WI38 (cell line): Measurements from ENCODE around the gene SYNE4.

Source experiments
- H3K4me3 ChIP-seq: 2 replicates; pipeline ENCODE4 v1.5.1; 2011; ENCODE audit warnings: low read depth, mild to moderate bottlenecking, control low read depth, low read length
- CTCF ChIP-seq: IDR thresholded peaks from 2 replicates; pipeline ENCODE4 v1.5.1; 2012; ENCODE audit warnings: low read depth, mild to moderate bottlenecking, control low read depth, low read length

Gene SYNE4, protein sequence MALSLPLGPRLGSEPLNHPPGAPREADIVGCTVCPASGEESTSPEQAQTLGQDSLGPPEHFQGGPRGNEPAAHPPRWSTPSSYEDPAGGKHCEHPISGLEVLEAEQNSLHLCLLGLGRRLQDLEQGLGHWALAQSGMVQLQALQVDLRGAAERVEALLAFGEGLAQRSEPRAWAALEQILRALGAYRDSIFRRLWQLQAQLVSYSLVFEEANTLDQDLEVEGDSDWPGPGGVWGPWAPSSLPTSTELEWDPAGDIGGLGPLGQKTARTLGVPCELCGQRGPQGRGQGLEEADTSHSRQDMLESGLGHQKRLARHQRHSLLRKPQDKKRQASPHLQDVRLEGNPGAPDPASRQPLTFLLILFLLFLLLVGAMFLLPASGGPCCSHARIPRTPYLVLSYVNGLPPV

DNA sequence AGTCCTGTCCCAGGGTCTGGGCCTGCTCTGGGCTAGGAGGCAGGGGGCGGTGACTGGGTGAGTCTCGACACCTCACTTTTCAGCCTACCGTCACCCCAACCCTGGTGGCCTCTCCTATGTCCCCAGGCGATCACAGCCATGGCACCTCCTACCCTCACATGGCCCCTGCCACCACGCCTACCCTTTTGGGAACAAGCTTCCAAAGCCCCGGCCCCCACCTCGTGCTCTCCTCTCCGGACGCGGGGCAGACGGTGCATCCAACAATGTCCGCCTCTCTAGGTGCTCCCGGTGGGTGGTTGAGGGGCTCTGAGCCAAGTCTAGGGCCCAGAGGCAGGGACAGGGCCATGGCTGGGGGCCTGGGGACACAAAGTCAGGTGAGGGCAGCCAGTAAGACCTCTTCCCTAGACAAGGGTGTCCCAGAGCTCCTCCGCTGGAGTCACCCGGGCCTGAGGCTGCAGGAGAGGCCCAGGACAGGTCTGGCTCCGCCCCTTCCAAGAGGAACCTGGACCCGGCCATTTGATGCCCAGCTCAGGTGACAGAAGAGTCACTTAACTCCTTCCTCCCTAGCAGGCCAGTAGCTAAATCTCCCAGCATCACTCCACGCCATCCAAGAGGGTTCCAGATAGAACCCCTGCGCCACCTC is at the start of gene SYNE4:
Gene SYNE4 (minus strand): TSS at position 478 of the 643 bp plus-strand sequence. CDS start 132 bp downstream, at position 346.
- no peak for TF ChIP-seq CTCF
- H3K4me3 ChIP-seq, result peak within 1 kb of the TSS; percentile 44

DNA sequence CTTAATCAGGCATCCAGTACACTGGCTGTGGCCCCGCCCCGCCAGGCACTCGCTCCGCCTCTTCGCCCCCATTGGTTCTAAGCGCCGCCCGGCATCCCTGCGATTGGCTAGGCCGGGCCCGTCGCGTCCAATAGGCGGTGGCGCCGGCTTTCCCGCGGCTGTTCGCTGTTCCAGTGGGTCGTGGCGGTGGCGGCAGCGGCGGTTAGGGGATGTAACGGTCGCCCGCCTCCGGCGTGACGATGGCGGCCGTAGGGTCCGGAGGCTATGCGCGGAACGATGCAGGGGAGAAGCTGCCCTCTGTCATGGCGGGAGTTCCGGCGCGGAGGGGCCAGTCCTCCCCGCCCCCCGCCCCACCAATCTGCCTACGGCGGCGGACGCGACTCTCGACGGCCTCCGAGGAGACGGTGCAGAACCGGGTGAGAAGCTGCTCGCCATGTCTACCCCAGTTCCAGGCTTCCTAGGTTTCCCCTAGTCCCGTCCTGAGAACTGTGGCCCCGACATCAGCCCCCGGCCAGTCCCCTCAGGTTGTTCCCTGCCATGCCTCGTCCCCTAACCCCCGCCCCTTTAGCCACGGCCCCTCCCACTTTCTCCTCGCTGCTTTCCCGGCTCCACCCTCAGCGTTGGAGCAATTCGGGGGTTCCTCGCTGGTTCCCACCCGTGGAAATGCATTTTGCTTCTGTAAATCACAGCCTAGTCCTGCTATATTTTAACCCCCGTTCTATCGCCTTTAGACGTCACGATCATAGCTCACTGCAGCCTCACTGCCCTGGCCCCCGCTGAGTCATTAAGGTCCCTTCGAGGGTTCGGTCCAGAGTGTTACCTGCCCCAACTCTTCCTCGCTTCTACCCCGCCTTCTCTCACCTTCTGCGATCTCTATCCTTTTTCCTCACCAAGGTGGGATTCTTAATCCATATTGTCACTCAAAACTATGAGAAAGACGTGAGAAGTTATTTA is 46.4 kb upstream of the SYNE4 start, which contains the start of gene WDR62:
Gene WDR62 (plus strand): TSS at position 165 of the 954 bp plus-strand sequence. CDS start 75 bp downstream, at position 240.
- TF ChIP-seq CTCF, result no peak

GRCh38 chr19:36054119-36054732 is 45.6 kb upstream of the SYNE4 start, which contains the start of gene THAP8:
TSS of gene THAP8 (minus strand) at chr19:36054285. CDS start at chr19:36054217, 68 bp downstream.
- TF ChIP-seq CTCF, result peak; percentile 38; the same call in 1 of the 2 replicates
- H3K4me3 ChIP-seq, result peak within 1 kb of the TSS; percentile 82

More for the DNA sequence above, 46.4 kb upstream of the SYNE4 start, which contains the start of gene WDR62:
- H3K4me3 ChIP-seq, result peak within 1 kb of the TSS; percentile 82

- TF ChIP-seq CTCF, result no peak
- H3K4me3 ChIP-seq, result no peak overlapping the region
Measured at GRCh38 chr19:36051637-36052036, 43.0 kb upstream of the SYNE4 start.

DNA sequence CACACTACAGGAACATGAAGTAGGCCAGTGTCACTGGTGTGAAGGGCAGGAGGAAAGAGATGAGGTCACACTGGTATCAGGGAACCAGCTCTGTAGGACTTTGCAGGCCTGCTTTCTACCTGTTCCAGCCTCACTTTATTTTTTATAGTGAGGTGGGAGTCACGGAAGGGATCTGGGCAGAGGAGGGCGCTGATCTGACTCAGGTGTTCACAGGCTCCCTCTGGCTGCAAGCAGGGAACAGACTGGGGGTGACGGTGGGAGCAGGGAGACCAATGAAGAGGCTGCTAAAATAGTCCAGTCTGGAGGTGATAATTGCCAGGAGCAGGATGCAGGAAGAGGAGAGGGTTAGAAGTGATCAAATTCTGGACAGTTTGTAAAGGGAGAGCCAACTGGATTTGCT is 42.6 kb upstream of the SYNE4 start:
- no peak overlapping the region for H3K4me3 ChIP-seq
- TF ChIP-seq CTCF, result no peak

DNA sequence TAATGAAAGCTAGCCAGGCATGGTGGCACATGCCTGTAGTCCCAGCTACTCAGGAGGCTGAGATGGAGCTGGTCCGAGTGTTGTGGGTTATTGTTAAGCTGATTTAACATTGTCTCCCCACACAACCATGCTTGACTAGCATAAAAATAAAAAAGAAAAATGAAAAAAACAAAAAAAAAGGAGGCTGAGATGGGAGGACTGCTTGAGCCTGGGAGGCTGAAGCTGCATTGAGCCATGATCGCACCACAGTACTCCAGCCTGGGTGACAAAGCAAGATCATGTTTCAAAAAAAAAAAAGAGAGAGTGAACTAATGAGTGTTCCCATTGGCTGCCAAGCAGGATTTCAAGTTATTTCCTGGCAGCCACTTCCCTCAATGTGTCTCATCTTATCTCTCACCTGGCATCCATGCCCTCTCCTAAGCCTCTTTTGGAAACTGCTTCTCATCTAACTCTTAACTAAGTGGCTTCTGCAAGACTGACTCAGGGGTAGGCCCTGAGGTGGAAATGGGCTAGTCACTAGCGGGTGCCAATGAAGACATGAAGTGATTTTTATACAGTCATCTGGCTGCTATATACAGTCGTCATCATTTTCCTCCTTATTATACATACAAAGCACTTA is 40.6 kb upstream of the SYNE4 start:
- H3K4me3 ChIP-seq, result no peak overlapping the region

More for the DNA sequence above, 40.6 kb upstream of the SYNE4 start:
- no peak for TF ChIP-seq CTCF
